Stimulated activated CD4-positive, alpha-beta T cell treated with anti-CD3 and anti-CD28 coated beads, TNF-alpha, amount 100 ng/mL, for 4 hours (primary cell): ENCODE data around the gene PHAF1.

Source experiments
- DNase-seq, 3 experiments: peaks; one replicate each; pipeline ENCODE4 v3.0.0-alpha.2; 2020; ENCODE audit warnings: low read depth in 3 of 3

Gene PHAF1

DNA sequence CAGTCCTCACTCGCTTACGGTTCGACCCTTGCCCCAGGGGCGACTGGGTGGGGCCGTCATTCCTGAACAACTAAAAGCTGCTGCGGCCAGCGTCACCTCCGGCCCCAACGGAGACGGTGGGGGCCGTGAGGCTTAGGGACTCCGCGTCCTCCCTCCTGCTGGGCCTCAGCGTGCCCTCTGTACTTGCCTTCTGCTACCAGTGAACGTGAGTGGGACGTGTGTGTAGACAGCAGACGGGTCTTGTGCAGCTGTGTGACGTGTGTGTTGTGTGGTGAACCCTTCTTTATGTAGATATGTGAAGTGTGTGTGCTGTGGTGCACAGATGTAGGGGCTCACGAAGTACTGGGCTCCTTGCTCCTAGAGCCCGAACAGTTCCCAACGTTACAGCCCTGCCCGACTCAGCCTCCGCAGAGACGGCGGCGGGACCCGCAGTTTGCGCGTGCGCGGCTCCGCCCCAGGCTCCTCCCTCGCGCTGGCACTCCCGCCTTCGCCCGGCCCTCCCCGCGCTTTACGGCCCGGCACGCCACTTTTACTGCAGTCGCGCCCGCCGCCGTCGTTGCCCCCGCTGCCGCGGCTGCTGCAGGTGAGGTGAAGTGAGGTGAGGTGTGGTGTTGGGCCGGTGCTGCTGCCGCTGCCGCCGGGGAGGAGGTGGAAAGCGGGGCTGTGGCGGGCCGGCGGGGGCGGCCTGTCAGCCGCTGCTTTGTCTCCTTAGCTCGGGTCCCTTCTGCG, at the start of gene PHAF1:
Gene PHAF1 (plus strand): TSS at position 535 of the 729 bp plus-strand sequence. CDS start 235 bp downstream, outside the sequence.
- DNase-seq = peak; percentile 95 to 96 (median 95)

GRCh38 chr16:67063008-67063407, 46.7 kb upstream of the PHAF1 start:
- DNase-seq = no peak

DNA sequence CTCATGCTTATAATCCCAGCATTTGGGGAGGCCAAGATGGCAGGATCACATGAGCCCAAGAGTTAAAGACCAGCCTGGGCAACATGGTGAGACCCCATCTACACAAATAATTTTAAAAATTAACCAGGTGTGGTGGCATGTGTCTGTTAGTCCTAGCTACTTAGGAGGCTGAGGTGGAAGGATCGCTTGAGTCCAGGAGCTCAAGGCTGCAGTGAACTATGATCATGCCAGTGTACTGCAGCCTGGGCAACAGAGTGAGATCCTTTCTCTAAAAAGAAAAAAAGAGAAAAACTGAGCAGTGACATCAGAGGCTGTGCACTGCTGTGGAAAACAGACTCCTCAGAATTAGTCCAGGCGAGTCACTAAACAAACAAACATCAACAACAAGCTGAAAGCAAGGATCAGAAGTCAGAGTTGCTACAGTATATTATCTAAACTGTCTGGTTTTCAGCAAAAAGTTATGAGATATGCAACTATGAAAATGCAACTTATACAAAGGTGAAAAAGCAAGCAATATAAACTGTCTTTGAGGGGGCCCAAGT, 41.5 kb upstream of the PHAF1 start:
- DNase-seq = no peak

- DNase-seq = no peak
Observed at GRCh38 chr16:67071476-67072048, 38.2 kb upstream of the PHAF1 start.

DNA sequence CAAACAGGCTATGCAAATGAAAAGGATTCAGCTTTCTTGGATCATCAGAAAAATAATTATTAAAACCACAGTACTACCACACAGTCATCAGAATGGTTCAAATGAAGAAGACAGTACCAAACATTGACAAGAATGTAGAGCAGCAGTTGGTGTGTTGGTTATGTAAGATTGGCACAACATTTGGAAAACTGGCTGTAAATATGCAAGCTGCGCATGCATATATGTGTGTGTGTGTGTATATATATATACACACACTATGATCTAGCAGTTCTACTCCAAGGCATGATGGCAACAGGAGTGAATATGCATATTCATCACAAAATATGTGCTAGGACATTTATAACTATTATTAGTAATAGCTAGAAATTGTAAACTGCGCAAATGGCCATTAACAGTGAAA, 34.4 kb upstream of the PHAF1 start:
- DNase-seq = no peak

GRCh38 chr16:67077871-67078270, 31.9 kb upstream of the PHAF1 start:
- no peak for DNase-seq

GRCh38 chr16:67082100-67082499, 27.6 kb upstream of the PHAF1 start:
- no peak for DNase-seq

GRCh38 chr16:67082891-67083290, 26.9 kb upstream of the PHAF1 start:
- DNase-seq = no peak

- no peak for DNase-seq
Observed at GRCh38 chr16:67084345-67085028, 25.3 kb upstream of the PHAF1 start.

DNA sequence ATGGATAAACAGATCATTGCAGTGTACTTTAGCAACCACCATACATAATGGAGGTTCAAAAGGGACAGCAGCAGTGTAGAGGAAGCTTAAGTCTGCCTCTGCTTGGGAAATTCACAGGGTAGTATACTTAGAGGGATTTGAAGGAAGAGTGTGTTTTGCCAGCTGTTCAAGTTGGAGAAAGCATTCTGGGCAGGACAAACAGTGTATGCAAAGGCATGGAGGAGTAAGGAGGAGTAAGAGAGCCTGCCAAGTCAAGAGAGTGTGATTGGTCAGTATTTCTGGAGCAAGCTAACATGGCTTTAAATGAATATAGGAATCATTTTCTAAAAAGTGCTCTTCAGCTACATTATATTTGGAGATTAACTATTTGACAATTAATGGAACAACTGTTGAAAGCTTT, 22.9 kb upstream of the PHAF1 start:
- no peak for DNase-seq

DNA sequence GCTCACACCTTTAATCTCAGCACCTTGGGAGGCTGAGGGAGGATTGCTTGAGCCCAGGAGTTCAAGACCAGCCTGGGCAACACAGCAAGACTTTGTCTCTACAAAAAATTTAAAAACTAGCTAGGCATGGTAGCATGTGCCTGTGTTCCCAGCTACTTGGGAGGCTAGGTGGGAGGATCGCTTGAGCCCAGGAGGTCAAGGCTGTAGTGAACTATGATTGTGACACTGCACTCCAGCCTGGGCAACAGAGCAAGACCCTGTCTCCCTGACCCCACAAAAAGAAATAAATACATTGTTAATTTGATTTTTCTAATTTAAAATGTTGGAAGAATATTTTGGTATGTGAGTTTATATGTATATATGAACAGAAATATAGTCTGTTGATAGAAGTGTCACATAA, 22.4 kb upstream of the PHAF1 start:
- no peak for DNase-seq

- no peak for DNase-seq
Observed at GRCh38 chr16:67087803-67088202, 21.9 kb upstream of the PHAF1 start.

GRCh38 chr16:67088551-67088950, 21.2 kb upstream of the PHAF1 start:
- DNase-seq = no peak

GRCh38 chr16:67089101-67089500, 20.6 kb upstream of the PHAF1 start:
- DNase-seq = no peak

GRCh38 chr16:67091906-67092566, 17.7 kb upstream of the PHAF1 start:
- no peak for DNase-seq

DNA sequence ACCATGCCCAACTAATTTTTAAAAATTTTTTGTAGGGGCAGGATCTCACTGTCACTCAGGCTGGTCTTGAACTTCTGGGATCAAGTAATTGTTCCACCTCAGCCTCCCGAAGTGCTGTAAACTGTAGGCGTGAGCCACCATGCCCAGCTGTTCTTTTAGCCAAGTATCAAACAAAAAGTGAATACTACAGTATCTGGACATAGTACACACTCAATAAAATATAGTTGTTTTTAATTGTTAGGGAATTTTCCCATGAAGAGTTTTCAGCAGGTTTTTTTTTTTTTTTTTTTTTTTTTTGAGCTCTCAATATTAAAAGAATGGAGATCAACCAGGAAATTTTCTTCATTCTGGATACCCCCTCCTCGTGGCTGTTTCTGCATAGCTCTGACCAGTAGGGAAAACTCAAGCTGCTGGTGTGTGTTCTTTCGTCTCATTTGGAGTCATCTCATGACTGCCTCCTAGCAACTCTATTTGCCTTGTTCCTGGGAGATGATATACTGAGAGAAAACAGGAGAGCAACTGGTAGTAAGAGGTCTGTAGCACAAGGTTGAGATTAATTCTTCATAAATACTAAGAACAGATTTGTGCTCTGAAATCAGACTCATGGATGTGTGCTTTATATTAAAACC, 16.5 kb upstream of the PHAF1 start:
- DNase-seq = no peak

- DNase-seq = no peak
Observed at GRCh38 chr16:67098599-67098998, 11.1 kb upstream of the PHAF1 start.

DNA sequence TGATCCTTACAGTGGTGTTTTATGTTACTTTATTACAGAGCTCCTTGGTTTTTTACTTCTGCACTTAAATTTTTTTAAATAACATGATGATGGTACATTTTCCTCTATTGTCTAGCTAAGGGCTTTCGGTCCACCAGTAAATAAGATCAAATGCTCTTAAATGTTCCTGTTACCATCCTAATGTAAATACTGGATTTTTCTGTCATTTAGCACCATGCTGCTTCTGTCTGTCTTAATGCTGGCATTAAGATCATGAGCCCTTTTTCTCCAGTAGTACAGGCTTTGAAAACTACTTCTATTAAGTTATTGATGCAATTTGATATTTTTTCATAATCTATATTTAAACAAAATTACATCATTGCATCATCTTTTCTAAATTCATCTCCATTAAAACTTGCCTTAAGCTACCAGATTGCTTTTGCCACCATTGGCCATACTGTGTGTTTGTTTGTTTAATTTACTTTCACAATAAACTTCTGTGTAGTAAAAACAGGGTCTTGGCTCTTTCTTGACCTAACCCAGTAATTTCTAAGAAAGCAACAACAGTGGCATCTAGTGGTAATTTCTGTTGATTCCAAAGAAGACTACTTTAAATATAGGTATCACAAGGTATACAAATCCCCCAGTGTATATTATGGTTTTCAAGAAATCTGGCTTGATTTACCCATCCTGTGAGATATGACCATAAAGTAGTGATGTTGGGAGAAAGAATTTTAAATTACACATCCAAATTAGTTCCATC, 9.0 kb upstream of the PHAF1 start:
- no peak for DNase-seq

DNA sequence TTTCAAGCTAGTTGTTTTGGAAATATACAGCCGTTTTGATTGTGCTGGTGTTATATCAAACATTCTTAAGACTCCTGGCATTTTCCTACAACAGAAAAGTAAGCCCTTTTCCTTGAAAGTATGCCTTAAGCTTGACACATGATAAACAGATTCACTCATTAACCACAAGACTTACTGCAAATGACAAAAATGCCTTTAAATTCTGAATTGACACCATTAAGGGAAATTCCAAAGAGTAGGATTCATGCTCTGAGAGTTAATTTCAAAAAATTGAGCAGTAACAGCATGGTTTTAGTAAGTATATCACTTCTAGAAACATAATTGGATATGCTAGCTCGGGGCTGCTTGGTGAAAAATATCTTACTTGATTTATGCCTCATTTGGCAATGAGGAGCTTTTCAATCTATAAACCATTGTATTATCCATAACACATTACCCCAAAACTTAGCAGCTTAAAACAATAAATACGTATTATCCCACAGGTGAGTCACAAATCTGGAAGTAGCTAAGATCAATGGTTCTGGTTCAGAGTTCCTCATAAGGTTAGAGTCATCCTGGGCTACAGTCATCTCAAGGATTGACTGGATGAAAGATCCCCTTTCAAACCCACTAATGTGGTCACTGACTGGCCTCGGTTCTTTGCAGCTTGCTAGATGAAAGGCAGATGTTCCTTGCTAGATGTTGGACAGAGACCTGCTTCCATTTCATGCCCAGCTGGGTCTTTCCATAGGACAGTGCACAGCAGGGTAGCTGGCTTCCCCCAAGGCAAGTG, 8.2 kb upstream of the PHAF1 start:
- DNase-seq = no peak

DNA sequence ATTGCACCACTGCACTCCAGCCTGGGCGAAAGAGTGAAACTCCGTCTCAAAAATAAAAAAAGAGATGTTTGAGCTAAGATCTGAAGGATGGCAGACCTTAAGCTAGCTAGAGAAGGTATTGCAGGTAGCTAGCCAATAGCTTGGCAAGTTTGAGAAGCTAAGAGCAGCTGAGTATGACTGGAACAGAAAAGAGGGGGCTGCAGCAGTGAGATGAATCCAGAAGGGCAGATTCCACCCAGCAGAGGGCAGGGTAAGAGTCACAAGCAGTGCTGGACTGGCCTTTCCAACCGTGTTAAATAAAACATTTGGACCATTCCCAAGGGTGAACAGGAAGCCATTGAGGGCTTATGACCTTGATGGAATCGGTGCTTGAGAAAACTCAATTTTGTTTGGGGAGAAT, 5.7 kb upstream of the PHAF1 start:
- DNase-seq = no peak
